Adrenal gland (tissue), 12 donors: ENCODE data around the gene TBC1D9. TPM values are rescaled to one million over a fixed set of nuclear protein-coding genes. Genes with fewer than 3 reads are reported as not detected.

Experiments
- DNase-seq, 7 donors: peaks; one replicate each; pipeline ENCODE4 v3.0.0-alpha.2; 2019 to 2020
- H3K27ac ChIP-seq, 5 donors: fragments of 200-600 bp; sonication (generic) in 4 of 5; 1 replicate in 3 of 5; 2 replicates in 2 of 5; pipeline versions ENCODE4 v1.5.1 to v1.8.0; 2016 to 2020; ENCODE audit warnings: mild to moderate bottlenecking in 1 of 5
- H3K27me3 ChIP-seq: fragments of 200-600 bp; 2 replicates; pipeline ENCODE4 v1.8.0; 2021
- H3K36me3 ChIP-seq, 2 donors: fragments of 200-600 bp; replicated peaks in 1 of 2; 1 replicate in 1 of 2; 2 replicates in 1 of 2; pipeline versions ENCODE4 v1.5.1 to v1.8.0; 2018 to 2022
- H3K4me1 ChIP-seq, 2 donors: fragments of 200-600 bp; replicated peaks in 1 of 2; 1 replicate in 1 of 2; 2 replicates in 1 of 2; pipeline versions ENCODE4 v1.5.1 to v1.8.0; 2018 to 2021
- H3K4me3 ChIP-seq, 4 donors: fragments of 200-600 bp; sonication (generic) in 3 of 4; one replicate each; pipeline ENCODE4 v1.5.1; 2016 to 2018
- H3K9me3 ChIP-seq, 3 donors: fragments of 200-600 bp; sonication (generic) in 1 of 3; replicated peaks in 1 of 3; 1 replicate in 2 of 3; 2 replicates in 1 of 3; pipeline versions ENCODE4 v1.5.1 to v1.8.0; 2016 to 2021
- CTCF ChIP-seq, 6 experiments: fragments of 450-650 bp in 4 of 6; fragments of 200-600 bp in 2 of 6; sonication (generic) in 1 of 6; IDR thresholded peaks; 1 replicate in 5 of 6; 2 replicates in 1 of 6; pipeline versions ENCODE4 v1.5.1 to v1.8.0; 2016 to 2021; ENCODE audit warnings: antibody characterized with exemption in 6 of 6, mild to moderate bottlenecking in 2 of 6, moderate library complexity in 1 of 6
- POLR2A ChIP-seq, 2 donors: fragments of 450-650 bp; IDR thresholded peaks; one replicate each; pipeline ENCODE4 v1.6.1; 2017; ENCODE audit warnings: antibody characterized with exemption in 2 of 2, mild to moderate bottlenecking in 2 of 2, moderate library complexity in 1 of 2
- WGBS, 4 donors: extraction: QIAGEN DNeasy Blood & Tissue Kit in 2 of 4; methylation state at CpG; one replicate each; pipeline versions ENCODE4 v1.1.5 to v1.1.7; 2013 to 2017; 5-methylcytosine and 5-hydroxymethylcytosine counted together
- intact Hi-C, 2 donors: fragments of 100-400 bp; cut with DNase I; formaldehyde crosslinking; loops; one replicate each; pipeline versions ENCODE4 v1.14.1 to v1.15.0; 2022 to 2023
- polyA plus RNA-seq, 3 donors: library from polyadenylated mRNA; stranded (reverse); fragments of 200-250 nt in 2 of 3; fragments of 350-450 nt in 1 of 3; fragmentation: Illumina TruSeq in 1 of 3; extraction: RNeasy Lipid Tissue Mini Kit (QIAGEN cat#74804) in 1 of 3; gene quantifications; one replicate each; pipeline ENCODE4 v1.2.3, GENCODE V29; 2013 to 2014
- total RNA-seq, 9 donors: library from RNA; depleted of rRNA in 4 of 9; stranded (reverse); fragments of >200 nt in 4 of 9; fragments of 120-200 nt in 1 of 9; fragmentation: NEBNext Ultra II Directional in 1 of 9; extraction: Animal tissue kit (Norgen Biotek cat#: 25700) in 1 of 9; gene quantifications; one replicate each; pipeline versions ENCODE4 v1.1.0 to v1.2.4, GENCODE V29; 2013 to 2023
- donor health status: healthy with polysubstance abuse.
- donor health status: Bipolar disorder and iron deficiency.
- donor health status: DM: yes; HTN: yes; CAD: no.
- donor health status: DM: no; HTN: no; CAD: no.
- donor health status: DM: no; HTN: no; CAD: no.
- donor health status: DM: yes; HTN: yes; CAD: no.

TBC1D9 gene
- total and polyA plus RNA-seq, 12 donors, result 3.8 to 27.7 (median 14.3) TPM

GRCh38 chr4:140617499-140618248 is 138.5 kb downstream of the TBC1D9 start:
- Histone ChIP-seq H3K4me3 (no peak overlapping the region), H3K27me3 (no peaks in the 10 kb centered on the region), H3K27ac (no peak overlapping the region), H3K9me3 (no peaks in the 10 kb centered on the region), H3K36me3 (peaks cover 0 to 9% of the 10 kb centered on the region in 2 donors), H3K4me1 (no peaks in the 10 kb centered on the region)
- WGBS, 4 donors, result 60 to 84% (median 71%) methylated on average over 6 to 7 of the region's 7 CpGs
- DNase-seq, result no peak
- TF ChIP-seq POLR2A (IDR thresholded peaks at IDR 0.05), result no peak
- TF ChIP-seq CTCF (IDR thresholded peaks at IDR 0.05), result no peak
- intact Hi-C loops, result no loop called here

GRCh38 chr4:140615451-140615850 is 140.7 kb downstream of the TBC1D9 start:
- no peaks in the 10 kb centered on the region for H3K36me3 ChIP-seq
- H3K4me1 ChIP-seq, result no peaks in the 10 kb centered on the region
- intact Hi-C loops, result no loop called here
- no peak overlapping the region for H3K27ac ChIP-seq
- 77 to 100% (median 93%) methylated on average over 1 of the region's 1 CpG for WGBS, 4 donors
- no peak overlapping the region for H3K4me3 ChIP-seq
- DNase-seq, result no peak
- H3K27me3 ChIP-seq, result no peaks in the 10 kb centered on the region
- no peak for TF ChIP-seq POLR2A (IDR thresholded peaks at IDR 0.05)
- H3K9me3 ChIP-seq, result no peaks in the 10 kb centered on the region

GRCh38 chr4:140612357-140612756 is 143.8 kb downstream of the TBC1D9 start:
- 45 to 50% (median 48%) methylated on average over 1 of the region's 1 CpG for WGBS, 4 donors
- no peak overlapping the region for H3K27ac ChIP-seq
- H3K4me3 ChIP-seq, result no peak overlapping the region
- no peaks in the 10 kb centered on the region for H3K4me1 ChIP-seq
- H3K27me3 ChIP-seq, result no peaks in the 10 kb centered on the region
- TF ChIP-seq POLR2A (IDR thresholded peaks at IDR 0.05), result no peak
- no peak for TF ChIP-seq CTCF (IDR thresholded peaks at IDR 0.05)
- H3K9me3 ChIP-seq, result no peaks in the 10 kb centered on the region
- intact Hi-C loops, result loop anchor here in 1 of 2 donors (5.0 kb wide), 1 partner anchor 250 kb away; no protein-coding TSS in a partner anchor
- DNase-seq, result no peak
- no peaks in the 10 kb centered on the region for H3K36me3 ChIP-seq

GRCh38 chr4:140611854-140612253 is 144.3 kb downstream of the TBC1D9 start:
- H3K36me3 ChIP-seq, result no peaks in the 10 kb centered on the region
- no peaks in the 10 kb centered on the region for H3K27me3 ChIP-seq
- WGBS, 4 donors, result 65 to 81% (median 75%) methylated on average over 3 of the region's 3 CpGs
- no peak for TF ChIP-seq POLR2A (IDR thresholded peaks at IDR 0.05)
- TF ChIP-seq CTCF (IDR thresholded peaks at IDR 0.05), result no peak
- no peak overlapping the region for H3K27ac ChIP-seq
- H3K9me3 ChIP-seq, result no peaks in the 10 kb centered on the region
- no peak for DNase-seq
- H3K4me1 ChIP-seq, result no peaks in the 10 kb centered on the region
- intact Hi-C loops, result loop anchor here in 1 of 2 donors (5.0 kb wide), 1 partner anchor 250 kb away; no protein-coding TSS in a partner anchor
- no peak overlapping the region for H3K4me3 ChIP-seq
